H9 (cell line): ENCODE data around the gene OR4D2. TPM values are rescaled to one million over a fixed set of nuclear protein-coding genes. Genes with fewer than 3 reads are reported as not detected.

Source experiments
- DNase-seq: peaks from one replicate; pipeline ENCODE4 v3.0.0-alpha.2; 2017
- H2AFZ ChIP-seq: one replicate; pipeline ENCODE4 v1.6.1; 2013; ENCODE audit warnings: mild to moderate bottlenecking, low read length, control low read depth, moderate library complexity
- H2AK5ac ChIP-seq: 2 replicates; pipeline ENCODE4 v1.6.1; 2013; ENCODE audit warnings: low read length, control low read depth, mixed read lengths; ENCODE audit not compliant: insufficient read length
- H2BK120ac ChIP-seq: one replicate; pipeline ENCODE4 v1.6.1; 2013; ENCODE audit warnings: low read depth, mild to moderate bottlenecking, low read length, control low read depth, inconsistent platforms; ENCODE audit not compliant: poor library complexity, severe bottlenecking
- H2BK12ac ChIP-seq: 2 replicates; pipeline ENCODE4 v1.6.1; 2013; ENCODE audit warnings: low read length, control low read depth, mixed read lengths, low read depth; ENCODE audit not compliant: insufficient read length
- H2BK15ac ChIP-seq: 2 replicates; pipeline ENCODE4 v1.6.1; 2013; ENCODE audit warnings: low read depth, low read length, control low read depth
- H2BK20ac ChIP-seq: one replicate; pipeline ENCODE4 v1.6.1; 2013; ENCODE audit warnings: low read depth, mild to moderate bottlenecking, low read length, control low read depth, inconsistent platforms; ENCODE audit not compliant: poor library complexity, severe bottlenecking
- H2BK5ac ChIP-seq: 2 replicates; pipeline ENCODE4 v1.6.1; 2013; ENCODE audit warnings: low read length, control low read depth, mixed read lengths; ENCODE audit not compliant: insufficient read length
- H3K14ac ChIP-seq: 2 replicates; pipeline ENCODE4 v1.6.1; 2013; ENCODE audit warnings: low read length, control low read depth; ENCODE audit not compliant: insufficient read depth
- H3K18ac ChIP-seq: 2 replicates; pipeline ENCODE4 v1.6.1; 2013; ENCODE audit warnings: low read depth, mild to moderate bottlenecking, mixed read lengths, low read length, control low read depth; ENCODE audit not compliant: insufficient read length
- H3K23ac ChIP-seq: 2 replicates; pipeline ENCODE4 v1.6.1; 2013; ENCODE audit warnings: low read length, control low read depth, mixed read lengths, low read depth; ENCODE audit not compliant: insufficient read length
- H3K23me2 ChIP-seq: 2 replicates; pipeline ENCODE4 v1.6.1; 2013; ENCODE audit warnings: low read depth, mild to moderate bottlenecking, mixed read lengths, low read length, control low read depth; ENCODE audit not compliant: insufficient read length, poor library complexity, severe bottlenecking
- H3K27ac ChIP-seq: 2 replicates; pipeline ENCODE4 v1.5.1; 2013; ENCODE audit warnings: low read length, control low read depth, mixed read lengths, low read depth; ENCODE audit not compliant: insufficient read length
- H3K27me3 ChIP-seq: 2 replicates; pipeline ENCODE4 v1.6.1; 2013; ENCODE audit warnings: low read length, control low read depth, inconsistent platforms; ENCODE audit not compliant: insufficient read depth
- H3K4ac ChIP-seq: 2 replicates; pipeline ENCODE4 v1.6.1; 2013; ENCODE audit warnings: low read depth, mild to moderate bottlenecking, control low read depth, inconsistent platforms, low read length, moderate library complexity
- H3K4me1 ChIP-seq: 2 replicates; pipeline ENCODE4 v1.6.1; 2013; ENCODE audit warnings: low read length, control low read depth, inconsistent platforms; ENCODE audit not compliant: insufficient read depth
- H3K4me2 ChIP-seq: 2 replicates; pipeline ENCODE4 v1.6.1; 2013; ENCODE audit warnings: low read length, control low read depth, mixed read lengths; ENCODE audit not compliant: insufficient read length, insufficient read depth
- H3K56ac ChIP-seq: 2 replicates; pipeline ENCODE4 v1.6.1; 2013; ENCODE audit warnings: low read depth, mild to moderate bottlenecking, mixed read lengths, low read length, control low read depth; ENCODE audit not compliant: insufficient read length
- H3K79me1 ChIP-seq: 2 replicates; pipeline ENCODE4 v1.6.1; 2013; ENCODE audit warnings: low read depth, mild to moderate bottlenecking, moderate library complexity, low read length, control low read depth, inconsistent platforms; ENCODE audit not compliant: insufficient read depth, poor library complexity, severe bottlenecking
- H3K79me2 ChIP-seq: 2 replicates; pipeline ENCODE4 v1.6.1; 2013; ENCODE audit warnings: low read length, control low read depth, inconsistent platforms; ENCODE audit not compliant: insufficient read depth
- H3K9ac ChIP-seq: 2 replicates; pipeline ENCODE4 v1.6.1; 2013; ENCODE audit warnings: low read length, control low read depth, mixed read lengths; ENCODE audit not compliant: insufficient read length; ENCODE audit errors: extremely low read depth
- H3K9me3 ChIP-seq: one replicate; pipeline ENCODE4 v1.6.1; 2013; ENCODE audit warnings: low read depth, low read length, inconsistent platforms; ENCODE audit not compliant: control insufficient read depth
- H3T11ph ChIP-seq: one replicate; pipeline ENCODE4 v1.6.1; 2013; ENCODE audit warnings: mild to moderate bottlenecking, low read length, control low read depth, inconsistent platforms
- H4K20me1 ChIP-seq: one replicate; pipeline ENCODE4 v1.6.1; 2013; ENCODE audit not compliant: control insufficient read depth, insufficient read length, insufficient read depth
- H4K5ac ChIP-seq: 2 replicates; pipeline ENCODE4 v1.6.1; 2013; ENCODE audit warnings: low read depth, mild to moderate bottlenecking, mixed read lengths, low read length, control low read depth; ENCODE audit not compliant: insufficient read length
- H4K8ac ChIP-seq: replicated peaks from 2 replicates; pipeline ENCODE4 v1.6.1; 2013; ENCODE audit warnings: low read length, control low read depth, mixed read lengths, low read depth; ENCODE audit not compliant: insufficient read length
- H4K91ac ChIP-seq: 2 replicates; pipeline ENCODE4 v1.6.1; 2013; ENCODE audit warnings: low read depth, mild to moderate bottlenecking, moderate library complexity, mixed read lengths, low read length, control low read depth; ENCODE audit not compliant: insufficient read length
- H3K27ac Mint-ChIP-seq, 3 experiments: 2 replicates in 2 of 3; 3 replicates in 1 of 3; pipeline ENCODE4 v1.8.0; 2020 to 2021; ENCODE audit warnings: mixed read lengths in 3 of 3, mild to moderate bottlenecking in 1 of 3, moderate library complexity in 1 of 3
- H3K27me3 Mint-ChIP-seq: 2 replicates; pipeline ENCODE4 v1.8.0; 2021; ENCODE audit warnings: low read depth, mild to moderate bottlenecking, moderate library complexity, mixed read lengths
- H3K36me3 Mint-ChIP-seq, 3 experiments: 2 replicates in 2 of 3; 3 replicates in 1 of 3; pipeline ENCODE4 v1.8.0; 2020 to 2021; ENCODE audit warnings: low read depth in 3 of 3, mixed read lengths in 3 of 3; ENCODE audit not compliant: insufficient read depth in 1 of 3
- H3K4me1 Mint-ChIP-seq, 2 experiments: 2 replicates each; pipeline ENCODE4 v1.8.0; 2020; ENCODE audit warnings: mixed read lengths in 2 of 2
- H3K4me3 Mint-ChIP-seq, 2 experiments: 2 replicates in 1 of 2; 3 replicates in 1 of 2; pipeline ENCODE4 v1.8.0; 2020 to 2021; ENCODE audit warnings: mild to moderate bottlenecking in 2 of 2, mixed read lengths in 2 of 2, moderate library complexity in 1 of 2
- H3K9me3 Mint-ChIP-seq, 2 experiments: 2 replicates in 1 of 2; 3 replicates in 1 of 2; pipeline ENCODE4 v1.8.0; 2020; ENCODE audit warnings: mild to moderate bottlenecking in 2 of 2, mixed read lengths in 2 of 2, moderate library complexity in 1 of 2
- WGBS: extraction: QIAGEN DNeasy Blood & Tissue Kit; methylation state at CpG from one replicate; pipeline ENCODE4 v1.1.7; 2013; ENCODE audit warnings: missing lambda C conversion rate, low lambda C conversion rate, mixed read lengths; ENCODE audit not compliant: insufficient read length; ENCODE audit errors: extremely low coverage; 5-methylcytosine and 5-hydroxymethylcytosine counted together
- total RNA-seq: library from RNA; stranded (reverse); gene quantifications from 2 replicates; pipeline ENCODE4 v1.2.1, GENCODE V29; 2021
- TF ChIP-seq, protein P1 (sequence below): fragments of 200-600 bp; sonication (generic); conservative IDR thresholded peaks from 3 replicates; pipeline ENCODE4 v1.8.0; 2021; ENCODE audit warnings: antibody characterized with exemption, mild to moderate bottlenecking

The OR4D2 gene
- total RNA-seq, 1 experiment from 2014 or later: not detected

DNA sequence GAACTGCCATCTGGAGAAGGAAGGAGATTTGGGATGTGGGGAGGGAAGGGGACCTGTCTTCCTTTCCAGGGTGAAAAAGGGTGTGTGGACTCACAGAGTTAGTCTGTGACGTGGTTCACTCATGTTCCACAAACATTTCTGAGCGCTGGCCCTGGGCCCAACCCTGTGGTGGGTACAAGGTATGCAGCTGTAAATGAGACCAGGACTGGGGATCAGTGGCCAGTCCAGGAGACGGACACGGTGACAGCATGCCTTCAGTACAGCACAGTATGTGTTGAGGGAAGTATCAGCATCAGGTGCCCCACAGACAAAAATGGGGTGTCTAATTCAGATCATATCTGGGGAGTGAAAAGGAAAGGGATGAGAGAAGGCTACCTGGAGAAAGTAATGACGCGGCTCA lies 20.3 kb downstream of the OR4D2 start:
- H3K23me2 ChIP-seq: no peaks in the 10 kb centered on the region
- Mint-ChIP-seq H3K27ac (no peak overlapping the region), H3K4me1 (peaks cover 13 to 14% of the 10 kb centered on the region in 2 experiments), H3K4me3 (no peak overlapping the region), H3K36me3 (no peaks in the 10 kb centered on the region), H3K27me3 (peaks cover 9% of the 10 kb centered on the region), H3K9me3 (no peaks in the 10 kb centered on the region; a peak in 1 of 5 replicates)
- no peak overlapping the region for H2BK12ac ChIP-seq
- H3T11ph ChIP-seq: no peak overlapping the region
- no peaks in the 10 kb centered on the region for H4K20me1 ChIP-seq
- H2AK5ac ChIP-seq: no peak overlapping the region
- H3K56ac ChIP-seq: no peak overlapping the region
- no peak overlapping the region for H3K4me2 ChIP-seq
- no peak overlapping the region for H3K18ac ChIP-seq
- WGBS: no CpG with 5 or more reads among the region's 6 CpGs
- no peak overlapping the region for H4K8ac ChIP-seq
- no peak for DNase-seq
- TF ChIP-seq, protein P1, sequence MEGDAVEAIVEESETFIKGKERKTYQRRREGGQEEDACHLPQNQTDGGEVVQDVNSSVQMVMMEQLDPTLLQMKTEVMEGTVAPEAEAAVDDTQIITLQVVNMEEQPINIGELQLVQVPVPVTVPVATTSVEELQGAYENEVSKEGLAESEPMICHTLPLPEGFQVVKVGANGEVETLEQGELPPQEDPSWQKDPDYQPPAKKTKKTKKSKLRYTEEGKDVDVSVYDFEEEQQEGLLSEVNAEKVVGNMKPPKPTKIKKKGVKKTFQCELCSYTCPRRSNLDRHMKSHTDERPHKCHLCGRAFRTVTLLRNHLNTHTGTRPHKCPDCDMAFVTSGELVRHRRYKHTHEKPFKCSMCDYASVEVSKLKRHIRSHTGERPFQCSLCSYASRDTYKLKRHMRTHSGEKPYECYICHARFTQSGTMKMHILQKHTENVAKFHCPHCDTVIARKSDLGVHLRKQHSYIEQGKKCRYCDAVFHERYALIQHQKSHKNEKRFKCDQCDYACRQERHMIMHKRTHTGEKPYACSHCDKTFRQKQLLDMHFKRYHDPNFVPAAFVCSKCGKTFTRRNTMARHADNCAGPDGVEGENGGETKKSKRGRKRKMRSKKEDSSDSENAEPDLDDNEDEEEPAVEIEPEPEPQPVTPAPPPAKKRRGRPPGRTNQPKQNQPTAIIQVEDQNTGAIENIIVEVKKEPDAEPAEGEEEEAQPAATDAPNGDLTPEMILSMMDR: no peak
- H3K27ac ChIP-seq: no peak overlapping the region
- no peaks in the 10 kb centered on the region for H3K27me3 ChIP-seq
- no peak overlapping the region; the same call in 1 of the 2 replicates for H3K14ac ChIP-seq
- no peaks in the 10 kb centered on the region for H3K9me3 ChIP-seq
- H3K4ac ChIP-seq: no peak overlapping the region
- no peak overlapping the region for H3K9ac ChIP-seq
- H3K79me2 ChIP-seq: no peaks in the 10 kb centered on the region
- no peak overlapping the region for H2AFZ ChIP-seq
- no peak overlapping the region for H4K91ac ChIP-seq
- no peak overlapping the region for H2BK5ac ChIP-seq
- no peaks in the 10 kb centered on the region for H3K4me1 ChIP-seq
- H3K79me1 ChIP-seq: no peaks in the 10 kb centered on the region
- H2BK15ac ChIP-seq: no peak overlapping the region
- H4K5ac ChIP-seq: no peak overlapping the region
- no peak overlapping the region for H3K23ac ChIP-seq
- H2BK20ac ChIP-seq: no peak overlapping the region
- no peak overlapping the region for H2BK120ac ChIP-seq
